ENCODE results near the gene KCNA10.

DNA sequence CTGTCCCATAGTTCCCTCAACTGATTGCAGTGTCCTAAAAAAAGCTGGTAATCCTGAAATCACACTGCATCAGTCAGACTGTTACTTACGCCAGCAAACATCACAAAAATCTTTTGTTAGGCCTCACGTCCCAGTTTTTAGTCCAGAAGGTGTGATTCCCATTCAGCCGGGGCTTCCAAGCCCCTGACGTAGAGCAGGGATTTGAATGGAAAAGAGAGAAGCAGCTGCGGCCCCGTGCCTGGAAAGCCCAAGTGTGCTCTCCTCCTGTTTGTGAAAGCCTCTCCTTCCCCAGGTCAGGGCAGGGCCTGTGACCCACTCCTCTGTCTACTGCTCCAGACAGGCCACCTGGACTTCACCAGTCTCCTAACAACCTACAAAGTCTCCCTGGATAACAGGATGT is 20.7 kb downstream of the KCNA10 start:
- TF ChIP-seq, protein P1, sequence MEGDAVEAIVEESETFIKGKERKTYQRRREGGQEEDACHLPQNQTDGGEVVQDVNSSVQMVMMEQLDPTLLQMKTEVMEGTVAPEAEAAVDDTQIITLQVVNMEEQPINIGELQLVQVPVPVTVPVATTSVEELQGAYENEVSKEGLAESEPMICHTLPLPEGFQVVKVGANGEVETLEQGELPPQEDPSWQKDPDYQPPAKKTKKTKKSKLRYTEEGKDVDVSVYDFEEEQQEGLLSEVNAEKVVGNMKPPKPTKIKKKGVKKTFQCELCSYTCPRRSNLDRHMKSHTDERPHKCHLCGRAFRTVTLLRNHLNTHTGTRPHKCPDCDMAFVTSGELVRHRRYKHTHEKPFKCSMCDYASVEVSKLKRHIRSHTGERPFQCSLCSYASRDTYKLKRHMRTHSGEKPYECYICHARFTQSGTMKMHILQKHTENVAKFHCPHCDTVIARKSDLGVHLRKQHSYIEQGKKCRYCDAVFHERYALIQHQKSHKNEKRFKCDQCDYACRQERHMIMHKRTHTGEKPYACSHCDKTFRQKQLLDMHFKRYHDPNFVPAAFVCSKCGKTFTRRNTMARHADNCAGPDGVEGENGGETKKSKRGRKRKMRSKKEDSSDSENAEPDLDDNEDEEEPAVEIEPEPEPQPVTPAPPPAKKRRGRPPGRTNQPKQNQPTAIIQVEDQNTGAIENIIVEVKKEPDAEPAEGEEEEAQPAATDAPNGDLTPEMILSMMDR (IDR thresholded peaks at IDR 0.05; ENCODE audit: insufficient read depth, low read depth, low read length), result no peak
- TF ChIP-seq EZH2 (IDR thresholded peaks at IDR 0.05; ENCODE audit: insufficient read depth, low read length), result no peak

Measured in astrocyte (in vitro differentiated cells and primary cell).